ENCODE measurements around the gene ZNF831.
A peak's percentile ranks its signal among the peaks of the same experiment; 100 is the strongest.

ZNF831 gene

GRCh38 chr20:59177266-59178250 lies 13.9 kb downstream of the ZNF831 start:
- H3K27me3 ChIP-seq, result no peaks in the 10 kb centered on the region
- peaks cover 6 to 7% of the 10 kb centered on the region in 2 experiments for H3K4me1 ChIP-seq (ENCODE audit: control insufficient read depth in 1 of 2, insufficient read depth in 1 of 2, low read depth in 1 of 2, low read length in 1 of 2)
- TF ChIP-seq, protein P1, sequence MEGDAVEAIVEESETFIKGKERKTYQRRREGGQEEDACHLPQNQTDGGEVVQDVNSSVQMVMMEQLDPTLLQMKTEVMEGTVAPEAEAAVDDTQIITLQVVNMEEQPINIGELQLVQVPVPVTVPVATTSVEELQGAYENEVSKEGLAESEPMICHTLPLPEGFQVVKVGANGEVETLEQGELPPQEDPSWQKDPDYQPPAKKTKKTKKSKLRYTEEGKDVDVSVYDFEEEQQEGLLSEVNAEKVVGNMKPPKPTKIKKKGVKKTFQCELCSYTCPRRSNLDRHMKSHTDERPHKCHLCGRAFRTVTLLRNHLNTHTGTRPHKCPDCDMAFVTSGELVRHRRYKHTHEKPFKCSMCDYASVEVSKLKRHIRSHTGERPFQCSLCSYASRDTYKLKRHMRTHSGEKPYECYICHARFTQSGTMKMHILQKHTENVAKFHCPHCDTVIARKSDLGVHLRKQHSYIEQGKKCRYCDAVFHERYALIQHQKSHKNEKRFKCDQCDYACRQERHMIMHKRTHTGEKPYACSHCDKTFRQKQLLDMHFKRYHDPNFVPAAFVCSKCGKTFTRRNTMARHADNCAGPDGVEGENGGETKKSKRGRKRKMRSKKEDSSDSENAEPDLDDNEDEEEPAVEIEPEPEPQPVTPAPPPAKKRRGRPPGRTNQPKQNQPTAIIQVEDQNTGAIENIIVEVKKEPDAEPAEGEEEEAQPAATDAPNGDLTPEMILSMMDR (IDR thresholded peaks at IDR 0.05), result no peak
- H3K9me3 ChIP-seq, result no peaks in the 10 kb centered on the region
- no peak overlapping the region for H3K27ac ChIP-seq
- no peak overlapping the region for H3K4me3 ChIP-seq (ENCODE audit: low read depth in 1 of 2, low read length in 1 of 2)
- H3K36me3 ChIP-seq, result no peaks in the 10 kb centered on the region

DNA sequence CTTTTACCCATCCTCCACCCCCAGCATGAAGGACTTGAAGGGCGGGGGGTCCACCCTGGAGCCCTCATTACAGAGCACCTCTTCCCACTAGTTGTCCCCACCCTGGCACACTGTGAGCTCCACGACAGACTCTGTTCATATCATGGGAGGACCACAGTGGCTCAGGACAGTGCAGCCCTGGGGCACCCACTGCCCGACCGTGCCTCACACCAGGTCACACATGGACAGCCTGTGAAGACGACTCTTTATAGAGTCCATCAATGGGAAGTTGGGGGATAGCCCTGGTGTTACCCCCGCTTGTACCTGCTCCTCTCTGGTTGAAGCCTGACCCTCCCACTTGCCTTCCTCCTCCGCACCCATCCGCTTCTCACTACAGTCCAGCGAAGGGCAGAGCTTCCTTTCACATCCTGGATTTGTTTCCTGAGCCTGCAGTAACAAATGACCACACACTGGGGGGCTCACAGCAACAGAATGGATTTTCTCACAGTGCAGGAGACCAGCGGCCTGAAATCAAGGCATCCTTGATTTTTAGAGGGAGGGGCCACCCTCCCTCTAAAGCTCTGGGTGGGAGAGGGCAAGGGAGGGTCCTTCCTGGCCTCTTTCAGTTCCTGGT lies 15.5 kb downstream of the ZNF831 start:
- no peak overlapping the region for H3K27ac ChIP-seq
- no peaks in the 10 kb centered on the region for H3K36me3 ChIP-seq
- H3K4me3 ChIP-seq (ENCODE audit: low read depth in 1 of 2, low read length in 1 of 2), result no peak overlapping the region
- TF ChIP-seq, protein P1 (IDR thresholded peaks at IDR 0.05), result no peak
- no peaks in the 10 kb centered on the region for H3K27me3 ChIP-seq
- H3K4me1 ChIP-seq (ENCODE audit: control insufficient read depth in 1 of 2, insufficient read depth in 1 of 2, low read depth in 1 of 2, low read length in 1 of 2), result peaks cover 9 to 21% of the 10 kb centered on the region in 2 experiments
- no peaks in the 10 kb centered on the region for H3K9me3 ChIP-seq

GRCh38 chr20:59179988-59180387 lies 16.4 kb downstream of the ZNF831 start:
- no peaks in the 10 kb centered on the region for H3K36me3 ChIP-seq
- H3K9me3 ChIP-seq, result no peaks in the 10 kb centered on the region
- H3K27ac ChIP-seq, result no peak overlapping the region
- no peak overlapping the region for H3K4me3 ChIP-seq (ENCODE audit: low read depth in 1 of 2, low read length in 1 of 2)
- H3K4me1 ChIP-seq (ENCODE audit: control insufficient read depth in 1 of 2, insufficient read depth in 1 of 2, low read depth in 1 of 2, low read length in 1 of 2), result peaks cover 18 to 30% of the 10 kb centered on the region in 2 experiments
- no peaks in the 10 kb centered on the region for H3K27me3 ChIP-seq
- TF ChIP-seq, protein P1 (IDR thresholded peaks at IDR 0.05), result no peak

GRCh38 chr20:59181936-59182335 lies 18.3 kb downstream of the ZNF831 start:
- Histone ChIP-seq H3K9me3 (no peaks in the 10 kb centered on the region), H3K36me3 (no peaks in the 10 kb centered on the region), H3K4me3 (ENCODE audit: low read depth in 1 of 2, low read length in 1 of 2) (no peak overlapping the region), H3K4me1 (ENCODE audit: control insufficient read depth in 1 of 2, insufficient read depth in 1 of 2, low read depth in 1 of 2, low read length in 1 of 2) (peaks cover 20 to 31% of the 10 kb centered on the region in 2 experiments), H3K27ac (no peak overlapping the region), H3K27me3 (no peaks in the 10 kb centered on the region)
- TF ChIP-seq, protein P1 (IDR thresholded peaks at IDR 0.05), result no peak

DNA sequence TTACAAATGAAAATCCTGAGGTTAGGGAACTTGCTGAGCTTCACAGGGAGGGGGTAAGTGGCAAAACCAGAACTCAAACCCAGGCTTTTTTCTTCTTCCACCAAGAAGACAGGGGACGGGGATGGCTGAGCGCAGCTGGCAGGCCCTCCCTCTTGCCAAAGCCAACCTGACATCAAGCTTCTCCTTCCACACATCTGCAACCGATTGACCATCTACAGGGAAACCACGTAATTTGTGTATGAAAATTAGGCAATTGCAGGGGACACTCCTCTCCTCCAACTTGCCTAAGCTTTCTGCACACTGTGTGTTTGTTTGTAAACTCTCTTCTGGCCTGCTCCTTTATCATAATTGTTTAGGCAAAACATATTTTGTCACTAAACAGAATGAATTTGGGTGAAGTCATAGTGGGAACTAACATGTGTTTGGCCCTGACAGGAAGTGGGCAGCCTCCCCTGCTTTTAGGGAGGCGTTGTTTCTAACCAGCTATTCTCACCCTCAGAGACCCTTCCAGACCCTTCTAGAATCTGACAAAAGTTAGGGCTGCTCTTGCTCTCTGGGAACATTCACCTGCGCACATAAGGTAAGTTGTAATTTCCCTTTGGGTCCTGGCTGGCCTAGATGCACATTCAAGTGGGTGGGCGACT lies 18.9 kb downstream of the ZNF831 start:
- Histone ChIP-seq H3K27me3 (no peaks in the 10 kb centered on the region), H3K27ac (peak overlapping the region; percentile 31), H3K4me3 (ENCODE audit: low read depth in 1 of 2, low read length in 1 of 2) (no peak overlapping the region), H3K4me1 (ENCODE audit: control insufficient read depth in 1 of 2, insufficient read depth in 1 of 2, low read depth in 1 of 2, low read length in 1 of 2) (peaks cover 20 to 31% of the 10 kb centered on the region in 2 experiments), H3K36me3 (no peaks in the 10 kb centered on the region), H3K9me3 (no peaks in the 10 kb centered on the region)
- TF ChIP-seq, protein P1 (IDR thresholded peaks at IDR 0.05), result no peak
